ENCODE measurements around the gene MT1F. TPM values are rescaled to one million over a fixed set of nuclear protein-coding genes. Genes with fewer than 3 reads are reported as not detected.
"Not testable (repeated sequence)": the region's sequence is repeated elsewhere in the genome, so short reads cannot be mapped to it uniquely, and the experiment has no call there.

The MT1F gene
- total RNA-seq, 2 experiments from 2014 or later: 7.7 to 9.0 TPM

- ChIA-PET CTCF (interaction anchor here (0.9 to 2.3 kb wide), 10 partner anchors 10 to 159 kb away, joined by 3 to 15 read pairs (median 4); partner anchors contain the start of gene MT1X), POLR2A (no interaction called here)
- no peak overlapping the region for H3K4me3 Mint-ChIP-seq
- no peaks in the 10 kb centered on the region for H3K36me3 Mint-ChIP-seq (ENCODE audit: low read depth)
- H3K27me3 Mint-ChIP-seq: peaks cover 41% of the 10 kb centered on the region
- ATAC-seq (no peak), DNase-seq (no peak)
- H3K9me3 Mint-ChIP-seq: no peaks in the 10 kb centered on the region
- TF ChIP-seq, protein P1, sequence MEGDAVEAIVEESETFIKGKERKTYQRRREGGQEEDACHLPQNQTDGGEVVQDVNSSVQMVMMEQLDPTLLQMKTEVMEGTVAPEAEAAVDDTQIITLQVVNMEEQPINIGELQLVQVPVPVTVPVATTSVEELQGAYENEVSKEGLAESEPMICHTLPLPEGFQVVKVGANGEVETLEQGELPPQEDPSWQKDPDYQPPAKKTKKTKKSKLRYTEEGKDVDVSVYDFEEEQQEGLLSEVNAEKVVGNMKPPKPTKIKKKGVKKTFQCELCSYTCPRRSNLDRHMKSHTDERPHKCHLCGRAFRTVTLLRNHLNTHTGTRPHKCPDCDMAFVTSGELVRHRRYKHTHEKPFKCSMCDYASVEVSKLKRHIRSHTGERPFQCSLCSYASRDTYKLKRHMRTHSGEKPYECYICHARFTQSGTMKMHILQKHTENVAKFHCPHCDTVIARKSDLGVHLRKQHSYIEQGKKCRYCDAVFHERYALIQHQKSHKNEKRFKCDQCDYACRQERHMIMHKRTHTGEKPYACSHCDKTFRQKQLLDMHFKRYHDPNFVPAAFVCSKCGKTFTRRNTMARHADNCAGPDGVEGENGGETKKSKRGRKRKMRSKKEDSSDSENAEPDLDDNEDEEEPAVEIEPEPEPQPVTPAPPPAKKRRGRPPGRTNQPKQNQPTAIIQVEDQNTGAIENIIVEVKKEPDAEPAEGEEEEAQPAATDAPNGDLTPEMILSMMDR (IDR thresholded peaks at IDR 0.05): no peak
- intact Hi-C loops (cut with micrococcal nuclease): no loop called here
- no peak overlapping the region for H3K27ac Mint-ChIP-seq
- H3K4me1 Mint-ChIP-seq (ENCODE audit: low read depth): peaks cover 36% of the 10 kb centered on the region
Measured at GRCh38 chr16:56672761-56673536, 15.2 kb downstream of the MT1F start.

DNA sequence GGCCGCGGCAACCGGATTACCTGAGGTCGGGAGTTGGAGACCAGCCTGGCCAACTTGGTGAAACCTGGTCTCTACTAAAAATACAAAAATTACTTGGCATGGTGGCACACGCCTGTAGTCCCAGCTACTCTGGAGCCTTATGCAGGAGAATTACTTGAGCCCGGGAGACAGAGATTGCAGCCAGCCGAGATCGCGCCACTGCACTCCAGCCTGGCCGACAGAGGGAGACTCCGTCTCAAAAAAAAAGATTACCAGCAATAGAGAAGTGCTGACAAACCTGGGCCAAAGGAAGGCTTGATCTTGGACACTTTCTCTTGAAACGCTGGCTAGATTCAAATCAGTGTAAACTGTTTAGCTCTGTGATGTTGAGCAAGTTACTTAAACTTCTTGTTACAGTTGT, 16.2 kb downstream of the MT1F start:
- peaks cover 33% of the 10 kb centered on the region for H3K27me3 Mint-ChIP-seq
- TF ChIP-seq, protein P1 (IDR thresholded peaks at IDR 0.05): peak; percentile 69
- intact Hi-C loops (cut with micrococcal nuclease): no loop called here
- H3K9me3 Mint-ChIP-seq: no peaks in the 10 kb centered on the region
- no peaks in the 10 kb centered on the region for H3K36me3 Mint-ChIP-seq (ENCODE audit: low read depth)
- ChIA-PET POLR2A (no interaction called here), CTCF (interaction anchor here (0.9 to 2.3 kb wide), 11 partner anchors 9 to 160 kb away, joined by 3 to 15 read pairs (median 4); partner anchors contain the start of gene MT1X)
- peak; percentile 34 for ATAC-seq
- DNase-seq: peak; percentile 59
- peaks cover 28% of the 10 kb centered on the region for H3K4me1 Mint-ChIP-seq (ENCODE audit: low read depth)
- H3K4me3 Mint-ChIP-seq: no peak overlapping the region
- no peak overlapping the region for H3K27ac Mint-ChIP-seq

GRCh38 chr16:56674570-56674969, 16.8 kb downstream of the MT1F start:
- DNase-seq; POLR2A ChIA-PET; H3K9me3 Mint-ChIP-seq; ATAC-seq; H3K36me3 Mint-ChIP-seq (ENCODE audit: low read depth); intact Hi-C loops (cut with micrococcal nuclease); H3K27ac Mint-ChIP-seq; H3K4me3 Mint-ChIP-seq: not testable (repeated sequence)
- H3K4me1 Mint-ChIP-seq (ENCODE audit: low read depth): peaks cover 25% of the 10 kb centered on the region
- CTCF ChIA-PET: interaction anchor here (1.1 to 2.3 kb wide), 5 partner anchors 8 to 161 kb away, joined by 3 to 11 read pairs (median 3); partner anchors contain the start of gene MT1X
- H3K27me3 Mint-ChIP-seq: peaks cover 26% of the 10 kb centered on the region

GRCh38 chr16:56675685-56676210, 18.0 kb downstream of the MT1F start:
- Mint-ChIP-seq H3K4me1 (ENCODE audit: low read depth) (peaks cover 22% of the 10 kb centered on the region), H3K9me3 (no peaks in the 10 kb centered on the region), H3K4me3 (peak overlapping the region; percentile 60), H3K27ac (no peak overlapping the region), H3K27me3 (peaks cover 15% of the 10 kb centered on the region), H3K36me3 (ENCODE audit: low read depth) (no peaks in the 10 kb centered on the region)
- ChIA-PET POLR2A (interaction anchor here (0.7 to 2.0 kb wide), 4 partner anchors 9 to 25 kb away, joined by 4 to 5 read pairs (median 4); no protein-coding TSS in a partner anchor), CTCF (interaction anchor here (0.9 to 4.3 kb wide), 3 partner anchors 26 to 100 kb away, joined by 5 to 20 read pairs (median 6); no protein-coding TSS in a partner anchor)
- ATAC-seq (peak; percentile 75), DNase-seq (peak; percentile 85)
- TF ChIP-seq, protein P1 (IDR thresholded peaks at IDR 0.05): no peak
- intact Hi-C loops (cut with micrococcal nuclease): no loop called here

DNA sequence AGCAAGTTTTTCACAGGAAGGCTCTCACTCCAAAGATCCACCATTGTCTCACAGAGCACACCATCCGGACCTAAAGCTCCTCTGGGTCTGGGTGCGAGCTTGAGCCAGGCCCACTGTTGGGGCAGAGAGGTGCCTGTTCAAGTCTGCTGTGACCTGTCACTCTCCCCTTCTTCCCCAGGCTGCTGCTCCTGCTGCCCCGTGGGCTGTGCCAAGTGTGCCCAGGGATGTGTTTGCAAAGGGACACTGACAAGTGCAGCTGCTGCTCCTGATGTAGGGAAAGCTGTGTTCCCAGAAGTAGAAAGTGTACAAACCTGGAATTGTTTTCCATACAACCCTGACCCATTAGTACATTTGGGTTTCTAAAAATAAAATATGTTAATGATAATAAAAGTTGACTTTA, 19.7 kb downstream of the MT1F start:
- intact Hi-C loops (cut with micrococcal nuclease): no loop called here
- ChIA-PET POLR2A (interaction anchor here (1.1 to 2.0 kb wide), 4 partner anchors 8 to 109 kb away, joined by 3 to 4 read pairs (median 4); partner anchors contain the start of gene MT1G), CTCF (interaction anchor here (1.3 to 4.3 kb wide), 2 partner anchors 25 to 35 kb away, joined by 4 to 20 read pairs; no protein-coding TSS in a partner anchor)
- TF ChIP-seq, protein P1 (IDR thresholded peaks at IDR 0.05): no peak
- no peak overlapping the region for H3K27ac Mint-ChIP-seq
- ATAC-seq: no peak
- H3K27me3 Mint-ChIP-seq: peaks cover 2% of the 10 kb centered on the region
- DNase-seq: no peak
- H3K4me3 Mint-ChIP-seq: no peak overlapping the region
- peaks cover 29% of the 10 kb centered on the region for H3K4me1 Mint-ChIP-seq (ENCODE audit: low read depth)
- H3K9me3 Mint-ChIP-seq: no peaks in the 10 kb centered on the region
- no peaks in the 10 kb centered on the region for H3K36me3 Mint-ChIP-seq (ENCODE audit: low read depth)
